GM12875 (cell line): ENCODE measurements around the gene CECR2.

Experiments used
- H3K4me3 ChIP-seq: one replicate; pipeline ENCODE4 v1.5.1; 2011; ENCODE audit warnings: low read depth, low read length, control low read depth
- TF ChIP-seq, protein P1 (sequence below): IDR thresholded peaks from 2 replicates; pipeline ENCODE4 v1.5.1; 2011; ENCODE audit warnings: low read depth, mild to moderate bottlenecking, control low read depth, inconsistent platforms, low read length, moderate library complexity, borderline replicate concordance; ENCODE audit not compliant: insufficient read depth

CECR2 gene

DNA sequence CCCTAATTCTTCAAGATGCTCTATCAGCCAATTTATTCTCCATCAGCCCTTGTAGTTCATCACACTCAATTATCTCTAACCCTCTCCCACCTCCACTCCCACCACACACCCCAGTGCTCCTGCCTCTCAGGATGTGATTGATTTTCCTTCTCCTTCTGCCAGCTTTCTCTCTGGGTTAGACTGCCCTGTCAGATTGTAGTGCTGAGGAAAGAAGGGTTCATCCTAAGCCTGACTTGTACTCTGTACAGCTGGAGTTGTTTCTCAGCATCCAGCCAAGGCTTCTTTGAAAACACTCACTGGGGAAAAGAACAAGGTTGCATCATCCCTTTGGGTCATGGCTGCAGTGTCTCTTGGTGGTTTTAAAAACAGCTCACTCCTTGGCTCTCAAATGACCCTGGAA, 61.2 kb downstream of the CECR2 start:
- TF ChIP-seq, protein P1, sequence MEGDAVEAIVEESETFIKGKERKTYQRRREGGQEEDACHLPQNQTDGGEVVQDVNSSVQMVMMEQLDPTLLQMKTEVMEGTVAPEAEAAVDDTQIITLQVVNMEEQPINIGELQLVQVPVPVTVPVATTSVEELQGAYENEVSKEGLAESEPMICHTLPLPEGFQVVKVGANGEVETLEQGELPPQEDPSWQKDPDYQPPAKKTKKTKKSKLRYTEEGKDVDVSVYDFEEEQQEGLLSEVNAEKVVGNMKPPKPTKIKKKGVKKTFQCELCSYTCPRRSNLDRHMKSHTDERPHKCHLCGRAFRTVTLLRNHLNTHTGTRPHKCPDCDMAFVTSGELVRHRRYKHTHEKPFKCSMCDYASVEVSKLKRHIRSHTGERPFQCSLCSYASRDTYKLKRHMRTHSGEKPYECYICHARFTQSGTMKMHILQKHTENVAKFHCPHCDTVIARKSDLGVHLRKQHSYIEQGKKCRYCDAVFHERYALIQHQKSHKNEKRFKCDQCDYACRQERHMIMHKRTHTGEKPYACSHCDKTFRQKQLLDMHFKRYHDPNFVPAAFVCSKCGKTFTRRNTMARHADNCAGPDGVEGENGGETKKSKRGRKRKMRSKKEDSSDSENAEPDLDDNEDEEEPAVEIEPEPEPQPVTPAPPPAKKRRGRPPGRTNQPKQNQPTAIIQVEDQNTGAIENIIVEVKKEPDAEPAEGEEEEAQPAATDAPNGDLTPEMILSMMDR, result no peak
- H3K4me3 ChIP-seq, result no peak overlapping the region

DNA sequence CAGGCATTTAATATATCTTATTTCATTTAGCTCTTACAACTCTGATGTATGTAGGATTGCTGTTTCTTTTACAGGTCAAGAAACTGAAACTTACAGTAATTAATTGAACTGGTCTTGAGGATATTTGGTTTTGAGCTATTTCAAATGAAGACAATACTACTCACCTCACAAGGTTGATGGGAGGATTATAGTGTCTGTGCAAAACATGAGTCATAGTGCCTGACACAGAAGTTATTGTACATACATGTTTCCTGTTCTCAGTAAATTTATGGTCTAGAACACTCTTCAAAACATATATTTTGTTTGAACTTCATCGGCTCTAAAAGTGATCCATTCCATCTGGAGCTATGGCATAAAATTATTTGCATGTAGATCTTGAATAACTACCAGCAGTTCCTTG, 61.9 kb downstream of the CECR2 start:
- no peak overlapping the region for H3K4me3 ChIP-seq
- TF ChIP-seq, protein P1, result no peak

DNA sequence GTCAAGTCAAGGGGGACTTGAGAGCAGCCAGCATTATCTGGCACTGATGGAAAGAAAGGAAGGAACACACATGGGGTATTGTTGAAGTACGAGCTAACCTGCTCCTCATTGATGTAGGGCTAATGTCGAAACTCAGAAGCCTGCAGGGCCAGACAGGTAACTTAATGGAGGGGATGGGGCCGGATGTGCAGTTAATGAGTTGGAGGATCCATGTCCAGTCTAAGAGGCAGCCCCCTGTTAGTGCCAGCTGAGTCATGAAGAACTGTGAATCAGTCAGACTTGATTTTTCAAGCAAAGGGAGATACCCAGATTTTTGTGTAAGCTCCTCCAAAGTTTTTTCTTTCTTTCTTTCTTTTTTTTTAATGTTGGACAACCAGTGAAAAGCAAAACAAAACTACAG, 65.6 kb downstream of the CECR2 start:
- H3K4me3 ChIP-seq, result no peak overlapping the region
- TF ChIP-seq, protein P1, result no peak

DNA sequence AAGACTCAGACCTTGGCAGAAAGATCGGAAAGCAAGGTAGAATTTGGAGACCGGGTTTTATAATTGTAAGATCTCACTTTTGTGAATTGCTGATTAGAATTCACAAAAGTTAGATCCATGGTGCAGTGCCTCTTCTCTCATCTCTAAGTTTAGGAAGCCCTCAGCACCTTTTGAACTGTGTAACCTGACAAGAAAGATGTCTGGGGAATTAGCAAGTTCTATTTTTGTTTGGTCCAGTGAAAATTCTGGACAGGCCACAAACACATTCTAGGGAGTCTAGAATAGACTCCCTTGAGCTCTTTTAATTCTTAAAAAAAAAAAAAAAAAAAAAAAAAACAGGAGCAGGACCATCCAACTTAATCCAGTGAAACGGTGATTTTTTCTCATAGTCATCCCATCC, 66.1 kb downstream of the CECR2 start:
- H3K4me3 ChIP-seq, result no peak overlapping the region
- TF ChIP-seq, protein P1, result no peak

DNA sequence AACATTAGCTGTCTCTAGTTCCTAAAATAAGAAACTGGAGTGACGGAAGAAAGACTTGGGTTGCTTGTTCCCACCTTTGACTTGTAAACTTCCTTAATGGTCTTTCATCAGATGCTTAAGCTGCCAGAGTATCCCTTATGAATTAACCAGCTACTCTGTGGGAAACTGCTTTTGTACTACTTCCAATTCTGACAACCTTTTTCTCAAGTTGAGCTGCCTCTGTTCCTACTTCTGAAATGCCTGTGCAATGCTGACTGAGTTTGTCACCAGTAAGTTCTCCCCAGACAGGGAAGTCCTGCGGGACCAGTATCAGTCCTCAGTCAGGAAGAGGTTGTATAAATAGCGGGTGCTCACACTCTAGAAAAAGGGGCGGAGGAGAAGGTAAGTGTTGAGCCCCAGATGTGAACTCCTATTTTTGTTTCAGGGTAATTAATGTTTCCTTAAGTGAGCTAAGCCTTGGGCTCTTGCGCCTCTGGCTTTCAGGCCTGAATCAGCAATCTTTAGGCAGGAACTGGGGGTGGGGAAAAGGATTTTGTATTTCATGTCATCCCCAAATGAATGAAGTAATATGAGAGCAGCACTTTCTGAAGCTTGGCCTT, 67.2 kb downstream of the CECR2 start:
- TF ChIP-seq, protein P1, result no peak
- H3K4me3 ChIP-seq, result no peak overlapping the region

DNA sequence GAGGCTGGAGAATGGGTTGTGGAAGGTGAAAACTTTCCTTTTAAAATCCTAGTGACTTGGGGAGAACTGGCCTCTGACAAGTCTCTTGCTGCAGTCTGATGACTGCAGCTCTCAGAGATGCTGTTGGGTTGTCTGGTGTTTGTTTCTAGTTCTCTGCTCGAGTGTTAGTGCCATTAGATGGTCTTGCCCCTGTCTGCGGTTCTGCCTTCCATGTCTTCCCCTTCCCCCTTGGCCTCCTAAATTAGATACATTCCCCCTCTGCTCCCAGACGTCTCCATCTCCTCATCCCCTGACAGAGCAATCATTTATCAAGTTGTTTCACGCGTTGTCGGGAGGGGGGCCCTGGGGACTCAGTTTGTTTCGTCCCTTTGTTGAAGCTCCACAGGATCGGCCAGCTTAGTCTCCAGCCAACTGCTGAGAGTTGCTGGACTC, 67.7 kb downstream of the CECR2 start:
- TF ChIP-seq, protein P1, result no peak
- no peak overlapping the region for H3K4me3 ChIP-seq

DNA sequence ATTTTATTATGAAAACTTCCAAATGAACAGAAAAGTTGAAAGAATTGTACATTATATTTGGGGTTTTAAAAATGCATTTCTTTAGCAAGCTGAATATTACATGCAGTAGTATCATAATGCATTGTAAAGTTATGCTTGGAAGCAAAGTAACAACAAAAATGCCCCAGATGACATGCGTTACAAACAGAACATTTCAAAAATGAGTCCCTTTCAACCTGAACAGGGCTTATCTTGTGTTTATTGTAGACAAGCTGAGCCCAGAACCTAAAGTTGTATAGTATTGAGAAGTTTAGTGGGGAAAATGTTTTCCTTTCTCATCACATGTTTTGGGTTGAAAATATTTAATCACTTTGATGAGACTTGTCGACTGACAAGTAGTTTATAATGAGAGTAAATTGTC, 68.8 kb downstream of the CECR2 start:
- TF ChIP-seq, protein P1, result no peak
- no peak overlapping the region for H3K4me3 ChIP-seq
